Neuron (in vitro differentiated cells): ENCODE results near the gene C1orf35.

Experiments
- H2AFZ ChIP-seq: one replicate; pipeline ENCODE4 v1.6.1; 2013; ENCODE audit warnings: low read depth, mild to moderate bottlenecking, inconsistent platforms, low read length, moderate library complexity
- H3K27me3 ChIP-seq: one replicate; pipeline ENCODE4 v1.6.1; 2013; ENCODE audit warnings: low read length; ENCODE audit not compliant: insufficient read depth
- H3K36me3 ChIP-seq: one replicate; pipeline ENCODE4 v1.6.1; 2013; ENCODE audit warnings: low read length; ENCODE audit not compliant: insufficient read depth
- H3K4me1 ChIP-seq: one replicate; pipeline ENCODE4 v1.6.1; 2013; ENCODE audit warnings: low read length; ENCODE audit not compliant: insufficient read depth
- H3K4me3 ChIP-seq: 2 replicates; pipeline ENCODE4 v1.5.1; 2013; ENCODE audit warnings: mild to moderate bottlenecking, low read length, moderate library complexity
- H3K9me3 ChIP-seq: one replicate; pipeline ENCODE4 v1.6.1; 2013; ENCODE audit warnings: low read length

The C1orf35 gene

DNA sequence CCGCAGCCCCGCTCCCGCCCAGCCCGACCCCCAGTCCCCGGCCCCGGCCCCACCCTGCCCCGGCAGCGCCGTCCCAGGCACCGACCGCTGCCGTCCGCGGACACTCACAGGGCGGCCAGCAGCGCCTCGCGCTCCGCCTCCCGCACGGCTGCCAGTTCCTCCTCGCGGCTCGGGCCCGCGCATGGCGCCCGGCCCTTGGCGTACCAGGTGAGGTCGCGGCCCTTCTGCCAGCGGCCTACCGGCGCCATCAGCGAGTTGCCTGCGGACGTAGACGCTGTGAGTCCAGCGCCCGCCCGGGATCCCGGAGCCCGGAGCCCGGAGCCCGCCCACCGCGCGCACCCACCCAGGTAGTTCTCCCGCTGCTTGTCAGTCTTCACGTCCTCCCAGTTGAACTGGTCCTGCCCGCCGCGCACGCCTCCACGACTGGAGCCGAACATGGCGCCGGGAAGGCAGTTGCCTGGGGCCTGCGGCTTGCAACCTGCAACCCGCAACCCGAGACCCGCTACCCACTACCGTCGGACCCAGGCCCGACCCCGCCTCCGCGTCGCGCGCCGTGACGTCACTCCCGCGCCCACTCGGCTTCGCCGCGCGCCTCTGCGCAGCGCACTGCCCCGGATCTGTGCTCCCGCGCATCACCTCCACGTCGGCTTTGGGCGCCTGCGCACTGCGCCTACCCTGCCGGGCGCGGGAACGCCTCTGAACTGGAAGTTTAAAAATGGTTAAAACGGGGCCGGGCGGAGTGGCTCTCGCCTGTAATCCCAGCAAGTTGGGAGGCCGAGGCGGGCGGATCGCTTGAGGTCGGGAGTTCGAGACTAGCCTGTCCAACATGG is at the start of gene C1orf35:
Gene C1orf35, minus strand, starts transcription at position 535 of the 830 bp plus-strand sequence. Its CDS starts 98 bp downstream, at position 437.
- H3K27me3 ChIP-seq: no peaks in the 10 kb centered on the region
- H3K4me1 ChIP-seq: peaks cover 10% of the 10 kb centered on the region
- H2AFZ ChIP-seq: no peak within 1 kb of the TSS
- H3K36me3 ChIP-seq: peaks cover 48% of the 10 kb centered on the region
- H3K9me3 ChIP-seq: no peaks in the 10 kb centered on the region
- peak within 1 kb of the TSS; percentile 84 for H3K4me3 ChIP-seq

DNA sequence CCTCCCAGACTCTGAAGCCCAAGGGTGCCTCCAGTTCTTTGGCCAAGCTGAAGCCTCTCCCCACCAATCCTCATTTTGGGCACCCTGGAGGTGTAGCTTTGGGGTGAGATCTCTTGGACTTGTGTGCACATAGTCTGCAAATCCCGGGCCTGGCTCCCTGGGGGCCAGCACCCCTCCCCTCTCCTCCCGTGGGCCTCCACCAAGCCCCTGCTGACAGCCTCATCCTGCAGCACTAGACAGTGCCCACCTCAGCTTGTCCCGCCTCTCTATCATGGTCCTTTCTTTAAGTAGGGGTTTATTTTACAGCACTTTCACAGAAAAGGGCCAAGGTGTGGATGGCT is 49.8 kb upstream of the C1orf35 start:
- H3K4me3 ChIP-seq: no peak overlapping the region
- H3K27me3 ChIP-seq: no peaks in the 10 kb centered on the region

DNA sequence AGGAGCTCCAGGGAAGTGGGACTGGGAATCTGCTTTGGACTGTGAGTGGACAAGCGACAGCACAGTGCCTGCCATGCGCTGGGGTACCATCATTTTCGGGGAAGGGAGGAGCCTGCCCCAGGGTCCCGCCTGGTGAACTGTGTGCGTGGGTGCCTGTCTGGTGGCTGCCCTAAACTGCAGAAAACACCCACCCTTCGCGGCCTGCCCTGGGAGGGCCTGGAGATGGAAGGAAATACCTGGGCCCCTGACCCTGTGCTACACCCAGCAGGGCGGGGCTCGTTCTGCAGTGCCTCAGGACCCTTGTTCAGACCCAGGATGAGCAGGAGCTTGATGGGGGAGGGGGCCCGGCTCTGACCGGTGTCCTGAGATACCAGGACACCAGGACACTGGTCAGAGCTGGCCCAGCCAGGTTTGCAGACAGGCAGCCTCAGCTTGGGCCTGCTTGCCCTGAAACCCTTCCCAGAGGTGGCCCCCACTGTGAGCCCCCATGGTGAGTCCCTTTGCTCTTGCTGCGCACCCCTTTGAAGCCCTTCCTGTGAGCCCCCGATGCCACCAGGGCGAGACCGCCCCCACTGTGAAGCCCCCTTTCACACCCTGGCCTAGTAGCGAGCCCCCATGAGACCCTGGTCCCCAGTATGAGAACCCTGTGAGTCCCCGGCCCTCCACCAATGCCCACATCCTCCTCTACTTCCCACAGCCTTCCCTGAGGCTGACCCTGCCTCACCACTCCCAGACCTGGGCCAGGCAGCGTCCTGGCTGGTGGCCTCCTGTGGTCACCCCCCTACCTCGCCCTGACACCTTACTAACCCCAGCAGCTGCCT is 49.2 kb upstream of the C1orf35 start:
- H3K27me3 ChIP-seq: no peaks in the 10 kb centered on the region
- no peak overlapping the region for H2AFZ ChIP-seq
- no peak overlapping the region for H3K4me3 ChIP-seq
- H3K9me3 ChIP-seq: no peaks in the 10 kb centered on the region
- H3K4me1 ChIP-seq: peaks cover 14% of the 10 kb centered on the region
- H3K36me3 ChIP-seq: peaks cover 12% of the 10 kb centered on the region

More for the DNA sequence above, 49.8 kb upstream of the C1orf35 start:
- H3K4me1 ChIP-seq: peaks cover 14% of the 10 kb centered on the region
- H2AFZ ChIP-seq: no peak overlapping the region
- peaks cover 7% of the 10 kb centered on the region for H3K36me3 ChIP-seq
- H3K9me3 ChIP-seq: no peaks in the 10 kb centered on the region

GRCh38 chr1:228151180-228151925 is 48.2 kb upstream of the C1orf35 start:
- Histone ChIP-seq H3K27me3 (no peaks in the 10 kb centered on the region), H3K4me3 (no peak overlapping the region), H2AFZ (no peak overlapping the region), H3K4me1 (peaks cover 14% of the 10 kb centered on the region), H3K36me3 (peaks cover 20% of the 10 kb centered on the region), H3K9me3 (no peaks in the 10 kb centered on the region)

GRCh38 chr1:228150461-228151179 is 47.5 kb upstream of the C1orf35 start:
- H2AFZ ChIP-seq: no peak overlapping the region

GRCh38 chr1:228150120-228150460 is 47.0 kb upstream of the C1orf35 start:
- Histone ChIP-seq H3K4me1 (peaks cover 14% of the 10 kb centered on the region), H2AFZ (no peak overlapping the region), H3K9me3 (no peaks in the 10 kb centered on the region), H3K27me3 (no peaks in the 10 kb centered on the region), H3K36me3 (peaks cover 31% of the 10 kb centered on the region), H3K4me3 (no peak overlapping the region)

More at GRCh38 chr1:228150461-228151179, 47.5 kb upstream of the C1orf35 start:
- Histone ChIP-seq H3K4me3 (no peak overlapping the region), H3K9me3 (no peaks in the 10 kb centered on the region), H3K27me3 (no peaks in the 10 kb centered on the region), H3K36me3 (peaks cover 25% of the 10 kb centered on the region), H3K4me1 (peaks cover 14% of the 10 kb centered on the region)

GRCh38 chr1:228149406-228150119 is 46.4 kb upstream of the C1orf35 start, which contains the start of gene GJC2:
GJC2 (plus strand) TSS chr1:228149930; CDS start chr1:228157759, 7,829 bp downstream.
- H3K27me3 ChIP-seq: no peaks in the 10 kb centered on the region
- peaks cover 14% of the 10 kb centered on the region for H3K4me1 ChIP-seq
- no peak within 1 kb of the TSS for H2AFZ ChIP-seq
- peaks cover 32% of the 10 kb centered on the region for H3K36me3 ChIP-seq
- H3K9me3 ChIP-seq: no peaks in the 10 kb centered on the region
- no peak within 1 kb of the TSS for H3K4me3 ChIP-seq

DNA sequence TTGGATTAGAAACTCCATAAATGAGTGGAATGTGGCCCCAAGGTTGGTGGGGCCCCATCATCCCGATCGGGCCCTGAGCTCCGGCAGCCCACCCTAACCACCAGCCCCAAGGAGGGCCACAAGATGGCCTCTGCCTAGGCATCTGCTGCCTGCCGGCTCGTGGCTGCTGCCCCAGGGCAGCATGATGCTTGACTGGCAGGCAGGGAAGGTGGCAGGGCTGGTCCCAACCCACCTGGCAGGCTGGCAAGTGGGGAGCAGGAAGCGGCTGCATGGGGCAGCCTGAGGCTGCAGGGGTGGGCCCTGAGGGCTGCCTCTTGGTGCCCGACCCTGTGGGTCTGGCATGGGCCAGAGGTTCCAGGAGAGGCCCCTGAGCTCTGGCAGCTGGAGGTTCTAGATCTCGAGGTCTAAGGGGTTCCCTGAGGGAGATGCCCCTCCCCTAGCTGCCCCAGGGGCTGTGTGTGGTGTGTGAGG is 45.8 kb upstream of the C1orf35 start:
- Histone ChIP-seq H2AFZ (no peak overlapping the region), H3K4me3 (no peak overlapping the region), H3K36me3 (peaks cover 32% of the 10 kb centered on the region), H3K27me3 (no peaks in the 10 kb centered on the region), H3K4me1 (peaks cover 14% of the 10 kb centered on the region), H3K9me3 (no peaks in the 10 kb centered on the region)

DNA sequence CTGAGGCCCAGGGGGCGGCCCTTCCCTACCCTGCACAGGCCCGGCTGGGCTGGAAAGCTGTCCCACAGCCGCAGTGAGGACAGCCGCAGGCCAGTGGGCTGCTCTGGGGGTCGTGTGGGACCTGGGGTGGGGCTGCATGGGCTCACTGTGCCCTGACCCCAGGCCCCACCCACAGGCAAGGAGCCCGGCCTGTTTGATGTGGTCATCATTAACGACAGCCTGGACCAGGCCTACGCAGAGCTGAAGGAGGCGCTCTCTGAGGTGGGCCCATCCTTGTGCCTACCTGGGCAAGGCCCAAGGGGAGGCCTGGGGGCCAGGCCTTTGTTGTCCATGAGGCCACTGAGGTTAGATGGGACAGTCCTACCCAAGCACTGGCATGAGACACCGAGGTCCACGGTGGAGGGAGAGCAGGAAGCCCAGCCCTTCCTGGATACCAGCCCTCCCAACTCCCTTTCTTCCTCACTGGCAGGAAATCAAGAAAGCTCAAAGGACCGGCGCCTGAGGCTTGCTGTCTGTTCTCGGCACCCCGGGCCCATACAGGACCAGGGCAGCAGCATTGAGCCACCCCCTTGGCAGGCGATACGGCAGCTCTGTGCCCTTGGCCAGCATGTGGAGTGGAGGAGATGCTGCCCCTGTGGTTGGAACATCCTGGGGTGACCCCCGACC is 45.2 kb upstream of the C1orf35 start:
- peaks cover 32% of the 10 kb centered on the region for H3K36me3 ChIP-seq
- H3K9me3 ChIP-seq: no peaks in the 10 kb centered on the region
- H2AFZ ChIP-seq: no peak overlapping the region
- H3K4me3 ChIP-seq: no peak overlapping the region
- no peaks in the 10 kb centered on the region for H3K27me3 ChIP-seq
- peaks cover 14% of the 10 kb centered on the region for H3K4me1 ChIP-seq

DNA sequence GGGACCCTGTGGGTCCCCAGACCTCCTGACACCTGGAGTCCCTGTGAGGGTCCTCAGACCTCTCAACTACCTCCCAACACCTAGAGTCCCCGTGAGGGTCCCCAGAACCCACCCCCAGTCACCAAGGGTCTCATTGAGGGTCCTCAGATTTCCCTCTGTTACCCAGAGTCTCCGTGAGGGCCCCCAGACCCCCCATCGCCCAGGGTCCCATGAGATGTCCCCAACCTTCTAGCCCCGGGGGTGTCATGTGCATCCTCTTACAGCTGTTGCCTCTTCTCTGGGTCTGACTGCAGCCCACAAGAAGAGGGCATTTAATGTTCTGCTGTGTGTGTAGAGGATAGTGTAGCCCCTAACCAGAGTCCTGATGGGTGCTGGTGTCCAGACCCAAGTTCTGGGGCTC is 44.6 kb upstream of the C1orf35 start:
- Histone ChIP-seq H3K27me3 (no peaks in the 10 kb centered on the region), H3K4me1 (peaks cover 14% of the 10 kb centered on the region), H2AFZ (no peak overlapping the region), H3K4me3 (no peak overlapping the region), H3K36me3 (peaks cover 32% of the 10 kb centered on the region), H3K9me3 (no peaks in the 10 kb centered on the region)

GRCh38 chr1:228147151-228147693 is 44.1 kb upstream of the C1orf35 start:
- Histone ChIP-seq H3K27me3 (no peaks in the 10 kb centered on the region), H3K4me3 (no peak overlapping the region), H2AFZ (no peak overlapping the region)

More at GRCh38 chr1:228147151-228147693, 44.1 kb upstream of the C1orf35 start:
- H3K4me1 ChIP-seq: peaks cover 14% of the 10 kb centered on the region
- H3K36me3 ChIP-seq: peaks cover 32% of the 10 kb centered on the region
- H3K9me3 ChIP-seq: no peaks in the 10 kb centered on the region
